ENCODE data around the gene BCAS3.

DNA sequence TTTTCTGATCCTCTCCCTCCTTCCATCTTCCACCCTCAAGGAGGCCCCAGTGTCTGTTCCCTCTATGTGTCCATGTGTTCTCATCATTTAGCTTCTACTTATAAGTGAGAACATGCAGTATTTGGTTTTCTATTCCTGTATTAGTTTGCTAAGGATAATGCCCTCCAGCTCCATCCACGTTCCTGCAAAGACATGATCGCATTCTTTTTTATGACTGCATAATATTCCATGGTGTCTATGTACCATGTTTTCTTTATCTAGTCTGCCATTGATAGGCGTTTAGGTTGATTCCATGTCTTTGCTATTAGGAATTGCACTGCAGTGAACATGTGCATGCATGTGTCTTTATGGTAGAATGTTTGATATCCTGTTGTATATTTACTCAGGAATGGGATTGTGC is 275.1 kb downstream of the BCAS3 start:
- TF ChIP-seq POLR2A (IDR thresholded peaks at IDR 0.05) = no peak
- TF ChIP-seq, protein P1, sequence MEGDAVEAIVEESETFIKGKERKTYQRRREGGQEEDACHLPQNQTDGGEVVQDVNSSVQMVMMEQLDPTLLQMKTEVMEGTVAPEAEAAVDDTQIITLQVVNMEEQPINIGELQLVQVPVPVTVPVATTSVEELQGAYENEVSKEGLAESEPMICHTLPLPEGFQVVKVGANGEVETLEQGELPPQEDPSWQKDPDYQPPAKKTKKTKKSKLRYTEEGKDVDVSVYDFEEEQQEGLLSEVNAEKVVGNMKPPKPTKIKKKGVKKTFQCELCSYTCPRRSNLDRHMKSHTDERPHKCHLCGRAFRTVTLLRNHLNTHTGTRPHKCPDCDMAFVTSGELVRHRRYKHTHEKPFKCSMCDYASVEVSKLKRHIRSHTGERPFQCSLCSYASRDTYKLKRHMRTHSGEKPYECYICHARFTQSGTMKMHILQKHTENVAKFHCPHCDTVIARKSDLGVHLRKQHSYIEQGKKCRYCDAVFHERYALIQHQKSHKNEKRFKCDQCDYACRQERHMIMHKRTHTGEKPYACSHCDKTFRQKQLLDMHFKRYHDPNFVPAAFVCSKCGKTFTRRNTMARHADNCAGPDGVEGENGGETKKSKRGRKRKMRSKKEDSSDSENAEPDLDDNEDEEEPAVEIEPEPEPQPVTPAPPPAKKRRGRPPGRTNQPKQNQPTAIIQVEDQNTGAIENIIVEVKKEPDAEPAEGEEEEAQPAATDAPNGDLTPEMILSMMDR (IDR thresholded peaks at IDR 0.05) = no peak

Measured in heart left ventricle (tissue), 13 donors.